H1 (cell line): ENCODE measurements around the gene FBXO2. TPM values are rescaled to one million over a fixed set of nuclear protein-coding genes. Genes with fewer than 3 reads are reported as not detected.

ENCODE experiments used
- CTCF ChIA-PET: fragments of 300-600 bp; sonication (Branson Sonifier 250); formaldehyde crosslinking; loops from one replicate; lab custom pipeline; 2021; ENCODE audit not compliant: partially characterized antibody; lab: Charles Lee
- POLR2A ChIA-PET: fragments of 300-600 bp; sonication (Branson Sonifier 250); formaldehyde crosslinking; loops from one replicate; lab custom pipeline; 2021; ENCODE audit warnings: inconsistent platforms; ENCODE audit not compliant: partially characterized antibody; lab: Charles Lee
- DNase-seq, 2 experiments: peaks; one replicate each; pipeline versions ENCODE4 v3.0.0 to v3.0.0-alpha.2; 2010 to 2022; ENCODE audit warnings: low spot score in 2 of 2, low read depth in 1 of 2, mixed read lengths in 1 of 2
- FAIRE-seq: peaks from 2 replicates; lab custom pipeline; 2011; peaks lifted over from hg19 to GRCh38; lab: Jason Lieb, UNC
- H2AFZ ChIP-seq: 2 replicates; pipeline ENCODE4 v1.8.1; 2012; ENCODE audit warnings: low read length, inconsistent platforms
- H2AK5ac ChIP-seq: 2 replicates; pipeline ENCODE4 v1.6.1; 2013; ENCODE audit warnings: low read depth, low read length
- H2BK120ac ChIP-seq: replicated peaks from 2 replicates; pipeline ENCODE3; 2013; ENCODE audit warnings: low read depth, low read length, inconsistent platforms
- H2BK12ac ChIP-seq: 2 replicates; pipeline ENCODE4 v1.6.1; 2013; ENCODE audit warnings: low read depth, low read length
- H2BK15ac ChIP-seq: 2 replicates; pipeline ENCODE4 v1.6.1; 2013; ENCODE audit warnings: low read length
- H2BK20ac ChIP-seq: 2 replicates; pipeline ENCODE4 v1.6.1; 2013; ENCODE audit warnings: low read length
- H2BK5ac ChIP-seq: 2 replicates; pipeline ENCODE4 v1.6.1; 2013; ENCODE audit warnings: low read depth, low read length
- H3K14ac ChIP-seq: 2 replicates; pipeline ENCODE4 v1.6.1; 2013; ENCODE audit warnings: inconsistent platforms; ENCODE audit not compliant: insufficient read length
- H3K18ac ChIP-seq: 2 replicates; pipeline ENCODE4 v1.6.1; 2013; ENCODE audit warnings: low read length; ENCODE audit errors: extremely low read depth
- H3K23ac ChIP-seq: 2 replicates; pipeline ENCODE4 v1.6.1; 2013; ENCODE audit warnings: inconsistent platforms; ENCODE audit not compliant: insufficient read length
- H3K23me2 ChIP-seq: 2 replicates; pipeline ENCODE4 v1.6.1; 2013; ENCODE audit warnings: low read depth, low read length
- H3K27ac ChIP-seq: 2 replicates; pipeline ENCODE4 v1.6.1; 2011; ENCODE audit warnings: low read depth, low read length, inconsistent platforms
- H3K27me3 ChIP-seq, 4 experiments: replicated peaks in 1 of 4; 1 replicate in 1 of 4; 2 replicates in 3 of 4; pipeline versions ENCODE4 v1.6.1 to v1.8.1; 2011 to 2013; ENCODE audit warnings: low read length in 3 of 4, mild to moderate bottlenecking in 3 of 4, inconsistent platforms in 2 of 4, mixed read lengths in 2 of 4, moderate library complexity in 1 of 4; ENCODE audit not compliant: control insufficient read depth in 3 of 4, insufficient read depth in 3 of 4; ENCODE audit errors: extremely low read depth in 1 of 4
- H3K36me3 ChIP-seq, 4 experiments: 2 replicates each; pipeline versions ENCODE4 v1.6.1 to v1.8.1; 2011 to 2013; ENCODE audit warnings: mild to moderate bottlenecking in 4 of 4, low read length in 3 of 4, moderate library complexity in 2 of 4, control low read depth in 1 of 4, inconsistent platforms in 1 of 4; ENCODE audit not compliant: insufficient read depth in 4 of 4, control insufficient read depth in 2 of 4
- H3K4ac ChIP-seq: replicated peaks from 2 replicates; pipeline ENCODE3; 2013; ENCODE audit warnings: low read length, low read depth, mixed read lengths, inconsistent platforms; ENCODE audit not compliant: insufficient read length
- H3K4me1 ChIP-seq, 4 experiments: replicated peaks in 1 of 4; 1 replicate in 1 of 4; 2 replicates in 3 of 4; pipeline versions ENCODE4 v1.6.1 to v1.8.1; 2011 to 2013; ENCODE audit warnings: low read length in 3 of 4, inconsistent platforms in 2 of 4, mixed read lengths in 1 of 4; ENCODE audit not compliant: insufficient read depth in 4 of 4, control insufficient read depth in 3 of 4
- H3K4me2 ChIP-seq, 2 experiments: 2 replicates each; pipeline versions ENCODE4 v1.6.1 to v1.8.1; 2011 to 2013; ENCODE audit warnings: low read depth in 2 of 2, low read length in 2 of 2, control low read depth in 1 of 2, inconsistent platforms in 1 of 2, mild to moderate bottlenecking in 1 of 2; ENCODE audit not compliant: insufficient read depth in 1 of 2
- H3K4me3 ChIP-seq, 4 experiments: fragments of 200-600, 300-600 bp in 1 of 4; sonication (generic), shearing (Covaris generic), sonication (Bioruptor Twin) in 1 of 4; 2 replicates each; pipeline versions ENCODE4 v1.5.1 to v1.8.1; 2011 to 2016; ENCODE audit warnings: low read length in 4 of 4, low read depth in 3 of 4, control low read depth in 2 of 4, inconsistent platforms in 2 of 4, mild to moderate bottlenecking in 2 of 4, mixed read lengths in 1 of 4, moderate library complexity in 1 of 4; ENCODE audit not compliant: insufficient read depth in 2 of 4; ENCODE audit errors: extremely low read depth in 1 of 4
- H3K56ac ChIP-seq: replicated peaks from 2 replicates; pipeline ENCODE3; 2013; ENCODE audit warnings: low read depth, mild to moderate bottlenecking, mixed read lengths, low read length, inconsistent platforms; ENCODE audit not compliant: insufficient read length
- H3K79me1 ChIP-seq: 2 replicates; pipeline ENCODE4 v1.6.1; 2013; ENCODE audit warnings: low read depth, low read length, control low read depth
- H3K79me2 ChIP-seq, 2 experiments: 2 replicates each; pipeline versions ENCODE4 v1.6.1 to v1.8.1; 2012 to 2013; ENCODE audit warnings: low read length in 2 of 2, mild to moderate bottlenecking in 2 of 2, inconsistent platforms in 1 of 2; ENCODE audit not compliant: insufficient read depth in 2 of 2, control insufficient read depth in 1 of 2
- H3K9ac ChIP-seq, 4 experiments: replicated peaks in 1 of 4; 1 replicate in 1 of 4; 2 replicates in 3 of 4; pipeline versions ENCODE4 v1.6.1 to v1.8.1; 2011 to 2013; ENCODE audit warnings: low read depth in 3 of 4, low read length in 3 of 4, control low read depth in 2 of 4, mild to moderate bottlenecking in 2 of 4, moderate library complexity in 2 of 4, inconsistent platforms in 1 of 4; ENCODE audit errors: extremely low read depth in 1 of 4
- H3K9me3 ChIP-seq, 2 experiments: 2 replicates each; pipeline versions ENCODE4 v1.6.1 to v1.8.1; 2012 to 2013; ENCODE audit warnings: mild to moderate bottlenecking in 2 of 2, moderate library complexity in 2 of 2, control low read depth in 1 of 2, inconsistent platforms in 1 of 2, low read depth in 1 of 2, low read length in 1 of 2, mixed read lengths in 1 of 2; ENCODE audit not compliant: insufficient read depth in 2 of 2
- H4K20me1 ChIP-seq, 2 experiments: replicated peaks in 1 of 2; 2 replicates each; pipeline versions ENCODE3 to v1.8.1; 2011 to 2013; ENCODE audit warnings: inconsistent platforms in 2 of 2, low read length in 2 of 2, mild to moderate bottlenecking in 1 of 2; ENCODE audit not compliant: insufficient read depth in 2 of 2, control insufficient read depth in 1 of 2
- H4K5ac ChIP-seq: 2 replicates; pipeline ENCODE4 v1.6.1; 2013; ENCODE audit warnings: low read length, low read depth, mixed read lengths, inconsistent platforms; ENCODE audit not compliant: insufficient read length
- H4K8ac ChIP-seq: 2 replicates; pipeline ENCODE4 v1.8.0; 2013; ENCODE audit warnings: mild to moderate bottlenecking, moderate library complexity, low read length, inconsistent platforms; ENCODE audit not compliant: insufficient read depth; ENCODE audit errors: extremely low read depth
- H4K91ac ChIP-seq: replicated peaks from 2 replicates; pipeline ENCODE3; 2013; ENCODE audit warnings: low read length, mixed read lengths, inconsistent platforms; ENCODE audit not compliant: insufficient read length
- GTF2F1 ChIP-seq: IDR thresholded peaks from 2 replicates; pipeline ENCODE4 v1.6.1; 2012; ENCODE audit warnings: low read depth, low read length, improper control_type of control experiment, borderline replicate concordance
- POLR2AphosphoS5 ChIP-seq: IDR thresholded peaks from 2 replicates; pipeline ENCODE4 v1.6.1; 2011; ENCODE audit warnings: low read depth, low read length
- WGBS, 2 experiments: shearing (Covaris generic) in 1 of 2; methylation state at CpG; one replicate each; pipeline versions ENCODE4 v1.1.6 to v1.1.7; 2013 to 2015; ENCODE audit warnings: low lambda C conversion rate in 2 of 2, mixed read lengths in 2 of 2, inconsistent platforms in 1 of 2, low coverage in 1 of 2, missing lambda C conversion rate in 1 of 2; ENCODE audit not compliant: insufficient replicate concordance in 2 of 2, insufficient coverage in 1 of 2, insufficient read length in 1 of 2; ENCODE audit errors: extremely low coverage in 1 of 2, missing lambda C conversion rate in 1 of 2; 5-methylcytosine and 5-hydroxymethylcytosine counted together
- polyA plus RNA-seq, 7 experiments: library from polyadenylated mRNA; depleted of rRNA in 3 of 7; stranded (reverse) in 5 of 7; unstranded in 2 of 7; fragments of >200 nt in 5 of 7; fragments of 200-250 nt in 2 of 7; gene quantifications; 1 replicate in 5 of 7; 2 replicates in 1 of 7; 4 replicates in 1 of 7; pipeline versions ENCODE4 v1.2.1 to v1.2.3, GENCODE V29; 2011 to 2013; ENCODE audit warnings: missing spikeins in 2 of 7, mixed read lengths in 2 of 7
- total RNA-seq: library from RNA; stranded (reverse); fragmentation: NEBNext Ultra II Directional; extraction: Animal tissue kit (Norgen Biotek cat#: 25700); gene quantifications from 2 replicates; pipeline ENCODE4 v1.2.1, GENCODE V29; 2021

The FBXO2 gene
- total and polyA plus RNA-seq, 2 of the 8 experiments (the other 6 are each of a cell fraction or from before 2014, with no cell fraction given) = 51.3 to 57.9 TPM

- Histone ChIP-seq H4K91ac (no peak overlapping the region), H3K9ac (no peak overlapping the region), H3K14ac (no peak overlapping the region), H3K23ac (no peak overlapping the region), H4K5ac (no peak overlapping the region), H2AFZ (no peak overlapping the region), H3K4me3 (no peak overlapping the region), H3K4ac (no peak overlapping the region), H2BK5ac (no peak overlapping the region), H3K9me3 (no peaks in the 10 kb centered on the region), H3K23me2 (no peaks in the 10 kb centered on the region), H3K27me3 (no peaks in the 10 kb centered on the region), H3K56ac (no peak overlapping the region), H3K27ac (no peak overlapping the region), H4K8ac (no peak overlapping the region), H2BK120ac (no peak overlapping the region), H2BK12ac (no peak overlapping the region), H4K20me1 (peaks cover 23 to 42% of the 10 kb centered on the region in 2 experiments), H2AK5ac (no peak overlapping the region), H3K36me3 (peaks cover 39 to 86% (median 57%) of the 10 kb centered on the region in 4 experiments), H3K79me1 (peaks cover 7% of the 10 kb centered on the region; the same call in 1 of the 2 replicates), H3K79me2 (peaks cover 0 to 4% of the 10 kb centered on the region in 2 experiments; a peak in 2 of 4 replicates), H3K18ac (no peak overlapping the region), H3K4me1 (no peaks in the 10 kb centered on the region; a peak in 2 of 7 replicates), H2BK15ac (no peak overlapping the region), H3K4me2 (no peak overlapping the region), H2BK20ac (no peak overlapping the region)
- FAIRE-seq (no peak), DNase-seq (no peak)
- WGBS, 2 experiments = 93% methylated on average over 12 of the region's 14 CpGs; no CpG with 5 or more reads in 1 of the 2 experiments
- ChIA-PET POLR2A (interaction anchor here (1.2 to 32.0 kb wide), 12 partner anchors 0 to 115 kb away, joined by 3 to 1025 read pairs (median 7); partner anchors contain the start of genes DRAXIN, FBXO6 and MAD2L2), CTCF (interaction anchor here (0.6 to 21.6 kb wide), 11 partner anchors 9 to 192 kb away, joined by 3 to 266 read pairs (median 6); partner anchors contain the start of genes AGTRAP and FBXO6)
- TF ChIP-seq GTF2F1 (no peak), POLR2AphosphoS5 (peak; percentile 48; the same call in 1 of the 2 replicates)
Observed at GRCh38 chr1:11673089-11673769, 19.0 kb upstream of the FBXO2 start.
